T-helper 1 cell treated with Interleukin-12 subunit alpha and Interleukin-12 subunit beta and Interleukin-4 antibody, amounts not matched to agents 30 μg/mL and 1 μg/mL, for 36 hours (primary cell): ENCODE results near the gene NKAIN2.

Experiments
- H3K27ac Mint-ChIP-seq: one replicate; pipeline ENCODE4 v1.8.0; 2021; ENCODE audit warnings: mild to moderate bottlenecking, mixed read lengths
- H3K27me3 Mint-ChIP-seq: one replicate; pipeline ENCODE4 v1.8.0; 2021; ENCODE audit warnings: low read depth, mixed read lengths
- H3K36me3 Mint-ChIP-seq: one replicate; pipeline ENCODE4 v1.8.0; 2021; ENCODE audit warnings: low read depth, mixed read lengths
- H3K4me1 Mint-ChIP-seq: one replicate; pipeline ENCODE4 v1.8.0; 2021; ENCODE audit warnings: low read depth, mixed read lengths
- H3K4me3 Mint-ChIP-seq: one replicate; pipeline ENCODE4 v1.8.0; 2021; ENCODE audit warnings: mild to moderate bottlenecking, moderate library complexity, mixed read lengths
- H3K9me3 Mint-ChIP-seq: one replicate; pipeline ENCODE4 v1.8.0; 2021; ENCODE audit warnings: mixed read lengths

Gene NKAIN2

DNA sequence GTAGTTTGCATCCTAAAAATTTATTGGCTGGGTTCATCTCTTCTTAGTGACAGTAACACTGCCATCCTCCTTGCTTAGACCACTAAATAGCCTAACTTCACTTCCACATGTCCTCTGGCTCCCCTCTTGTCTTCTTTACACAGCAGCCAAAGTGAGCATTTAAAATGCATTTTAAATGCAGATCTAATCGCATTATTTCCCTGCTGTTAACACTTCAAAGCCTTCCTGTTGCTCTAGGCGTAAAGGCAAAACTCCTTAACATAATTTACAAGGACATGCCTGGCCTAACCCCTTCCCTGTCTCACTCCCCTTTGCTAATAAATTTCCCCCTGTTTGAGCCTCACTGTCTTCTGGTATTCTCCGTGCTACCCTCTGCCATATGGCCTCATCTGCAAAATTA, 26.5 kb downstream of the NKAIN2 start:
- Mint-ChIP-seq H3K36me3 (no peaks in the 10 kb centered on the region), H3K4me1 (no peaks in the 10 kb centered on the region), H3K4me3 (no peak overlapping the region), H3K9me3 (no peaks in the 10 kb centered on the region), H3K27ac (no peak overlapping the region), H3K27me3 (no peaks in the 10 kb centered on the region)

DNA sequence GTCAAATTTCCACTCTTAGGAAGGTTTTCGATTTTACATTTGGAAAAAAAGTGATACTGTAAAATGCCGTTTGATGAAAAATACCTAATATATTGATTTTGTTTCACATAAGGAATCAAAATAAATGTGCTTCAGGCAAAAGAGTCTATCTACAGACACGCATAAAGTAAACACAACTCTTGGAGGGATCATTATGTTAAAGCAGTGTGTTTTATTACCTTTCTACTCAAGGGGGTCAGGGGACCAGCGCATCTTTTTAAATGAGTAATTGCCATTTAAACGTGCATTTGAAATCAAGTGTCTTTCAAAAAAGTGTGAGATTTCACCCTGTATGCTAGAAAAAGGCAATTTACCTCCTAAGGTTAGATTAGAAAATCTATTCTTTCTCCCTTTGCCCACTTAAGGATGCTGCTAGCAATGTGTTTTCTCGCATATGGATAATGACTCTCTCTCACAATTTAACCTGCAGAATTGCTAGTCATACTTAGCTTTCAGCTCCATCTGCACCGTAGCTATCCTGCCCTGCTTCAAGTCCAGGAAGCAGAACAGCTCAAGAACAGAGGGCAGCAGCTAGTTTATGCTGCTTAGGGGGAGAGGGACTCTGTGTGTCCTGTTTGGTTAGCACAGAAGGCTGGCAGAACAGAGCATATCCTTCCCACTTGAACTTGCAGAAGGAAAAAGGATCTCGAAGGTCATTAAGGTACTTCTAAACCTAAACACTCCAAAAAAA, 35.0 kb downstream of the NKAIN2 start:
- Mint-ChIP-seq H3K27me3 (no peaks in the 10 kb centered on the region), H3K4me1 (no peaks in the 10 kb centered on the region), H3K4me3 (no peak overlapping the region), H3K36me3 (no peaks in the 10 kb centered on the region), H3K9me3 (no peaks in the 10 kb centered on the region), H3K27ac (no peak overlapping the region)

DNA sequence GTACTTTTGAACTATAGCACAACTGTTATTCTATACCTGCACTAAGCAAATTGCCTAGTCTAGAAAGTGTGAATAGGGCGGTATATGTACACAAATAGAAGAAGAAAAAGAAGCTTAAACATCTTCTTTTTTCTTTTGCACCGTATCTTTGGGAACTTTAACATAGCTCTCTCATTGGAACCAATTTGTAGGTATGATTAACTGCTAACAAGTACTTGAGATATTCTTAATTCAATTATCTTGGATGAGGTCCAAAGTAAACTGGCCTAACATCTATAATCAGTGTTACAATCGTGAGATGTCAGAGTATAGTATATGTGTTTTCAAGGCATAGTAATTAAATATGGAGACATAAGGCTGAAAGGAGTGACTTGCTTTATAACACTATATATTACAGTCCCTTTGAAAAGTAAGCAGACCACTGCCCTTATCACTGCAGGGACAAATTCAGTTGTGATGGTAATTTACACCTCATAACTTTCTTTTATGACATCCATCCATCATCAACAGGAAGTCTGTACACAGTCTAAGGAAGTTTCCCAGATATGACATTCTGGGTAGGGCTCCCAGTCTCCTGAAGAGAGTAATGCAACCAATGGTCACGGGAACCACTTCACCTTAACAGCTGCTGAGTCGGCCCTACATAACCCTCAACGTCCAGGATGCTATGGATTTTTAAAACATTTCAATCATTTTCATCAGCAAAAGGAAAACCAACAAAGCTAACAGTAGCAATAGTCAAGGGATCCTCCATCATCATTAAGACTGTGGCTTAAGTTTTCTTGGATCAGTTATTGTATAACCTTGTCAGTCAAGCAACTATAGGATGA, 37.6 kb downstream of the NKAIN2 start:
- H3K4me3 Mint-ChIP-seq: no peak overlapping the region
- H3K27ac Mint-ChIP-seq: no peak overlapping the region
- no peaks in the 10 kb centered on the region for H3K36me3 Mint-ChIP-seq
- H3K4me1 Mint-ChIP-seq: no peaks in the 10 kb centered on the region
- H3K27me3 Mint-ChIP-seq: no peaks in the 10 kb centered on the region
- no peaks in the 10 kb centered on the region for H3K9me3 Mint-ChIP-seq

DNA sequence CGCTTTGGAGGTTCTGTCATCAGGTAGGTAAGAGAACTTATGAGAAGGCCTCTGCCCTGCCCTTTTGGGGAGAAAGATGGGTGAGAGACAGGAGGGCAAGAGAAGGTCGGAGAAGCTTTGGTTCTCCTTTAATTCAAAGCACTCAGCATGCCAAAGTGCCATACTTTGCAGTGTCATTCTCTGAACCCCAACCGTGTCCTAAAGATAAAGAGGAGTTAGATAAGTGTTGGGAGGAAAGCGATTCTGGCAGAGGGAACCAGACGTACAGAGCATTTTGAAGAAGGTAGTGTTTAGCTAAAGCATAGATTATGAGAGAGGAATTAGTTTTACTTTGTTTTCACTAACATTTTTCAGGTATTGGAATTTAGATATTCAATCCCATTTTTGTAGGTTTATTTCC, 40.3 kb downstream of the NKAIN2 start:
- Mint-ChIP-seq H3K9me3 (peaks cover 3% of the 10 kb centered on the region), H3K36me3 (no peaks in the 10 kb centered on the region), H3K4me1 (no peaks in the 10 kb centered on the region), H3K4me3 (no peak overlapping the region), H3K27ac (no peak overlapping the region), H3K27me3 (no peaks in the 10 kb centered on the region)

DNA sequence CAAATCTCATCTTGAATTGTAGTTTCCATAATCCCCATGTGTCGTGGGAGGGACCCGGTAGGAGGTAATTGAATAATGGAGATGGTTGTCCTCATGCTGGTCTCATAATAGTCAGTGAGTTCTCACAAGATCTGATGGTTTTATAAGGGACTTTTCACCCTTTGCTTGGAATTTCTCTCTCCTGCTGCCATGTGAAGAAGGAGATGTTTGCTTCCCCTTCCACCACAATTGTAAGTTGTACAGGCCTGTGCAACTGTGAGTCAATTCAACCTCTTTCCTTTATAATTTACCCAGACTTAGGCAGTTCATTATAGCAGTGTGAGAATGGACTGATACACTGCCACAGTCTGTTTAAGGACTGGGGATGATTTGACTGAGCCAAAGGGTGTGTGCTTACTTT, 44.7 kb downstream of the NKAIN2 start:
- no peaks in the 10 kb centered on the region for H3K4me1 Mint-ChIP-seq
- no peaks in the 10 kb centered on the region for H3K27me3 Mint-ChIP-seq
- no peak overlapping the region for H3K27ac Mint-ChIP-seq
- H3K36me3 Mint-ChIP-seq: no peaks in the 10 kb centered on the region
- H3K9me3 Mint-ChIP-seq: peaks cover 3% of the 10 kb centered on the region
- no peak overlapping the region for H3K4me3 Mint-ChIP-seq

DNA sequence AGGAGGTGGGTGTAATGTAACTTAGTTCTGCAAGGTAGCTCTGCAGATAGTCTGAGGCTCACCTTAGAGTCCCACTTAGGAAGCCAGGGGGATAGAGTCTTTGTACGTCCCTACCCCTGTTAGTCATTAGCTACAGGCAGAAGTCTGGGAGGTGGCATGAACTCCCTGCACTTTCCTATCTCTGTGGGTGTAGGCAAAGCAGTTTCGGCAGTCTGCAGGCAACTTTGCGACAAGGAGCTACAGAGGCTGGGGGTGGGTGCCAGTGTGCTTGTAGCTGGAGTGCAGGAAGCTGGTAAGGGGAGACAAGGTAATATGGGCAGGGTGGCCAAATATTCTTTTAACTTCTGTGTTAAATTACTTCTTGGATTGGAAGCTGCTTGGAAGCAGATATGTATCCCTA, 45.7 kb downstream of the NKAIN2 start:
- Mint-ChIP-seq H3K9me3 (peaks cover 3% of the 10 kb centered on the region), H3K27me3 (no peaks in the 10 kb centered on the region), H3K4me3 (no peak overlapping the region), H3K36me3 (no peaks in the 10 kb centered on the region), H3K4me1 (no peaks in the 10 kb centered on the region), H3K27ac (no peak overlapping the region)

DNA sequence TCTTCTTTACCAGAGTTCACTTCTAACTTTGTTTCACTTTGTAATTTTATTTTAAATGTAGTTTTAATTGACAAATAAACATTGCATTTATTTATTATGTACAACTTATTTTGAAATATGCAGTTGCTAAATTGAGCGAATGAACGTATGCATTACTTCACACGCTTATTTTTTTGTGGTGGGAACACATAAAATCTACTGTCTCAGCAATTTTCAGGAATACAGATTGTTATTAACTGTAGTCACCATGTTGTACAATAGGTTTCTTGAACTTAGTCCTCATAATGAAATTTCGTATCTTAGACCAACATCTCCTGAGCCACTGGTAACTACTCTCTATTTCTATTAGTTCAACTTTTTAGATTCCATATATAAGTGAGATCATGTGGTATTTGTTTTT, 46.9 kb downstream of the NKAIN2 start:
- no peaks in the 10 kb centered on the region for H3K4me1 Mint-ChIP-seq
- no peaks in the 10 kb centered on the region for H3K36me3 Mint-ChIP-seq
- H3K9me3 Mint-ChIP-seq: peaks cover 3% of the 10 kb centered on the region
- H3K27ac Mint-ChIP-seq: no peak overlapping the region
- H3K27me3 Mint-ChIP-seq: no peaks in the 10 kb centered on the region
- no peak overlapping the region for H3K4me3 Mint-ChIP-seq

GRCh38 chr6:123854201-123854600, 50.5 kb downstream of the NKAIN2 start:
- H3K36me3 Mint-ChIP-seq: no peaks in the 10 kb centered on the region
- no peak overlapping the region for H3K27ac Mint-ChIP-seq
- no peaks in the 10 kb centered on the region for H3K27me3 Mint-ChIP-seq
- no peaks in the 10 kb centered on the region for H3K9me3 Mint-ChIP-seq
- no peak overlapping the region for H3K4me3 Mint-ChIP-seq
- H3K4me1 Mint-ChIP-seq: no peaks in the 10 kb centered on the region

GRCh38 chr6:123855506-123855905, 51.8 kb downstream of the NKAIN2 start:
- H3K27me3 Mint-ChIP-seq: no peaks in the 10 kb centered on the region
- no peaks in the 10 kb centered on the region for H3K4me1 Mint-ChIP-seq
- H3K9me3 Mint-ChIP-seq: no peaks in the 10 kb centered on the region
- H3K4me3 Mint-ChIP-seq: no peak overlapping the region
- no peaks in the 10 kb centered on the region for H3K36me3 Mint-ChIP-seq
- H3K27ac Mint-ChIP-seq: no peak overlapping the region

GRCh38 chr6:123859291-123859690, 55.6 kb downstream of the NKAIN2 start:
- no peak overlapping the region for H3K27ac Mint-ChIP-seq
- H3K4me3 Mint-ChIP-seq: no peak overlapping the region
- H3K36me3 Mint-ChIP-seq: no peaks in the 10 kb centered on the region
- no peaks in the 10 kb centered on the region for H3K9me3 Mint-ChIP-seq
- no peaks in the 10 kb centered on the region for H3K4me1 Mint-ChIP-seq
- no peaks in the 10 kb centered on the region for H3K27me3 Mint-ChIP-seq

GRCh38 chr6:123869334-123869733, 65.7 kb downstream of the NKAIN2 start:
- Mint-ChIP-seq H3K4me1 (no peaks in the 10 kb centered on the region), H3K9me3 (no peaks in the 10 kb centered on the region), H3K27ac (no peak overlapping the region), H3K36me3 (no peaks in the 10 kb centered on the region), H3K27me3 (no peaks in the 10 kb centered on the region), H3K4me3 (no peak overlapping the region)

GRCh38 chr6:123873974-123874373, 70.3 kb downstream of the NKAIN2 start:
- H3K27ac Mint-ChIP-seq: no peak overlapping the region
- H3K36me3 Mint-ChIP-seq: no peaks in the 10 kb centered on the region

GRCh38 chr6:123875784-123876183, 72.1 kb downstream of the NKAIN2 start:
- Mint-ChIP-seq H3K27ac (no peak overlapping the region), H3K4me1 (no peaks in the 10 kb centered on the region), H3K36me3 (no peaks in the 10 kb centered on the region), H3K4me3 (no peak overlapping the region), H3K27me3 (no peaks in the 10 kb centered on the region), H3K9me3 (no peaks in the 10 kb centered on the region)

More at GRCh38 chr6:123873974-123874373, 70.3 kb downstream of the NKAIN2 start:
- H3K4me1 Mint-ChIP-seq: no peaks in the 10 kb centered on the region
- no peaks in the 10 kb centered on the region for H3K27me3 Mint-ChIP-seq
- no peaks in the 10 kb centered on the region for H3K9me3 Mint-ChIP-seq
- no peak overlapping the region for H3K4me3 Mint-ChIP-seq

DNA sequence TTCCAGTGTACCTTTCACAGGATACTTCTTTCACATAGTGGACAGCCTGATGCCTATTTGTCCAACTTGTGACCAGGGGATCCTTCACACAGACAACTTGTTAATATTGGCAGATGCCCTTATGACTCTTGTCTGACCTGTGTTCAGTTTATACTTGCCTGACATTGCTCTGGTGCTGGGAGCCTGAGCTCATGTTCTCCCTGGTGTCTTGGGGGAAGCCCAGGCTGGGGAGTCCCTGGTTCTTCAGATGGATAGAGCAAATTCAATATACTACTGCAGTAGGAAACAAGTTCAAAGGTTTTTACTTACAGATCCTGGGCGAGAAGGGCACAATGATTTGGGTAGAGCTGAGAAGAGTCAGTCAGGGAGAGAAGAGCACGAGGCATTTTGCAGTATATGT, 76.1 kb downstream of the NKAIN2 start:
- Mint-ChIP-seq H3K4me1 (no peaks in the 10 kb centered on the region), H3K27me3 (no peaks in the 10 kb centered on the region), H3K4me3 (no peak overlapping the region), H3K27ac (no peak overlapping the region), H3K9me3 (no peaks in the 10 kb centered on the region), H3K36me3 (no peaks in the 10 kb centered on the region)

DNA sequence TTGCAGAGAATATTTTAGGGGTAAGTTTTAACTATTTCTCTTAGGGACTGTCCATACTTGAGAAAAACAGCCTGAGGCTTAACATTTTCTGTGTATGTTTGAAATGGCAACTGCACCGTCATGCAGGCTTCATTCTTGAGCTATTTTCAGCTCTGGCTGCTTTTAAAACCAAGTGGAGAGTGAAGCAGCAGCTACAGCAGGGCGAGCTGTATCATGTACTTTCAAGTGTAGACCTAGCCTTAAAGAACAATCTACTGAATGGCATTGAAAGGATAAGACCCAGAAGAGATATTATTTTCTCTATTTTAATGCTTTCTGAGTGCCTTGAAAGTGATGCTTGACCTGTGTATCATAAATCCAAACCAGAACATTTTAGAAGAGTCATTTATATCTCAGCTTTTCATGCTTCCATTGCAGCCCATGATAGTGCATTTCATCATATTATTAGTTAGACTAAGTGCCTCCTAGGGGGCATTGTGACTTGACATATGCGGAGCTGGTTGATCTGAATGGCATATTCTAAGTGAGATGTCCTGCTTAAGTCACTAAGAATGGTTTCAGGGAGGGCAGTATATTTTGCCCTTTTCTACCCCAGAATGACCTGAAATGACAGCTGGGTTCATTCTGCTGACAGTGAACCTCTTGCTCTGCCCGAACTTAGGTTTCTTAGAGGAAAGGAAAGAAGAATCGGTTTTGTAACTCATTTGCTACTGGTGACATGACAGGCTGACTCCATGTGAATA, 85.3 kb downstream of the NKAIN2 start:
- Mint-ChIP-seq H3K4me1 (no peaks in the 10 kb centered on the region), H3K27ac (no peak overlapping the region), H3K4me3 (no peak overlapping the region), H3K9me3 (no peaks in the 10 kb centered on the region), H3K27me3 (no peaks in the 10 kb centered on the region), H3K36me3 (no peaks in the 10 kb centered on the region)
